Measurements from ENCODE around the gene SORCS2. TPM values are rescaled to one million over a fixed set of nuclear protein-coding genes. Genes with fewer than 3 reads are reported as not detected.

SORCS2 gene
- total RNA-seq, 1 donor from 2014 or later, result 3.1 TPM

DNA sequence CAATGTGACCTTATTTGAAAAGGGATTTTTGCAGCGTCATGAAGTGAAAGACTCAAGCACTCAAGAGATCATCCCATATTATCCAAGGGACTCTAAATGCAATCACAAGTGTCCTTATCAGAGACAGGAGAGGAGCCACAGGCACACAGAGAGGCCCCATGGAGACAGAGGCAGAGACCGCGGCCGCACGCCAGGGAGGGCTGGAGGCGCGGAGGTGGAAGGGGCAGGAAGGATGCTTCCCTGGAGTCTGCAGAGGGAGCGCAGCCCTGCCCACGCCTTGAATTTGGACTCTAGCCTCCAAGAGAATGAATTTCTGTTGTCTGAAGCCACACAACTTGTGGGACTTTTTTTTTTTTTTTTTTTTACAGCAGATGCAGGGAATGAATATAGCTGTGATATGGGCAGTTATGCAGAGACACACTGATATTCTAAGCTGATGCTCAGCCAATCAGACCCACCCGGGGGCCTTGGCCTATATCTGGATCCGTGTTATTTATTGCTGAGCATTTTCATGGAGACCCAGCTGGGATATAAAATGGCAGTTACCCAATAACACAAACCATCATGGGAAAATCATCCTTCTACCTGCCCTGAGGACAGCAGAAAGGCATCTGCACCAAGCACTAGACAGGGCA is 487.2 kb downstream of the SORCS2 start:
- Histone ChIP-seq H3K9ac (ENCODE audit: low read depth in 1 of 3, low read length in 3 of 3) (no peak overlapping the region), H3K36me3 (ENCODE audit: control insufficient read depth in 3 of 3, insufficient read depth in 3 of 3, low read length in 3 of 3) (peaks cover 0 to 3% (median 0%) of the 10 kb centered on the region in 3 donors), H3K4me1 (ENCODE audit: control insufficient read depth in 3 of 3, insufficient read depth in 3 of 3, low read length in 3 of 3) (no peaks in the 10 kb centered on the region), H3K4me3 (ENCODE audit: low read length in 3 of 3) (no peak overlapping the region), H3K27ac (ENCODE audit: low read depth, low read length) (no peak overlapping the region), H3K27me3 (ENCODE audit: control insufficient read depth in 3 of 3, insufficient read depth in 3 of 3, low read length in 3 of 3) (peaks cover 0 to 31% (median 6%) of the 10 kb centered on the region in 3 donors), H3K9me3 (ENCODE audit: control insufficient read depth in 3 of 3, low read length in 3 of 3) (peaks cover 0 to 2% (median 0%) of the 10 kb centered on the region in 3 donors)

- Histone ChIP-seq H3K4me1 (ENCODE audit: control insufficient read depth in 3 of 3, insufficient read depth in 3 of 3, low read length in 3 of 3) (no peaks in the 10 kb centered on the region), H3K27me3 (ENCODE audit: control insufficient read depth in 3 of 3, insufficient read depth in 3 of 3, low read length in 3 of 3) (peaks cover 0 to 30% (median 6%) of the 10 kb centered on the region in 3 donors), H3K9me3 (ENCODE audit: control insufficient read depth in 3 of 3, low read length in 3 of 3) (peaks cover 0 to 2% (median 0%) of the 10 kb centered on the region in 3 donors), H3K9ac (ENCODE audit: low read depth in 1 of 3, low read length in 3 of 3) (no peak overlapping the region), H3K36me3 (ENCODE audit: control insufficient read depth in 3 of 3, insufficient read depth in 3 of 3, low read length in 3 of 3) (peaks cover 0 to 3% (median 0%) of the 10 kb centered on the region in 3 donors), H3K27ac (ENCODE audit: low read depth, low read length) (no peak overlapping the region), H3K4me3 (ENCODE audit: low read length in 3 of 3) (no peak overlapping the region)
Observed at GRCh38 chr4:7680106-7680505, 487.8 kb downstream of the SORCS2 start.

DNA sequence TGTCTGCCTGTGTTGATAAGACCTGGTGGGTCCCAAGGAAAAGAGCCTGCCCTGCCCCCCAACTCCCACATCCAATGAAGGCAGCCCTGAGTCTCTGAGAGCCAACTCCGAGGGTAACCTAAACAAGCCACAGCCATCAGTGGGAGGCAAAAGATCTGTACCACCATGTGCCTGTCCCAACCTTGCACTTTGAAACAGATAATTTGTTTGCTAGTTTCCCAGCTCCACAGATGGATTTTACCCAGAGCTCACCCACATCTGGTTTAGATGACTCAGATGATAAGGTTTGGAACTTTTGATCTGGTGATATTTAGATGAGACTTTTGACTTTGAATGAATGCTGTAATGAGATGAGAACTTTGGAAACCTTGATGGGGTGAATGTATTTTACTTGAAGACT is 488.4 kb downstream of the SORCS2 start:
- Histone ChIP-seq H3K27me3 (ENCODE audit: control insufficient read depth in 3 of 3, insufficient read depth in 3 of 3, low read length in 3 of 3) (peaks cover 0 to 24% (median 6%) of the 10 kb centered on the region in 3 donors), H3K4me1 (ENCODE audit: control insufficient read depth in 3 of 3, insufficient read depth in 3 of 3, low read length in 3 of 3) (no peaks in the 10 kb centered on the region), H3K9ac (ENCODE audit: low read depth in 1 of 3, low read length in 3 of 3) (no peak overlapping the region), H3K27ac (ENCODE audit: low read depth, low read length) (no peak overlapping the region), H3K4me3 (ENCODE audit: low read length in 3 of 3) (no peak overlapping the region), H3K36me3 (ENCODE audit: control insufficient read depth in 3 of 3, insufficient read depth in 3 of 3, low read length in 3 of 3) (peaks cover 0 to 3% (median 0%) of the 10 kb centered on the region in 3 donors), H3K9me3 (ENCODE audit: control insufficient read depth in 3 of 3, low read length in 3 of 3) (peaks cover 0 to 2% (median 0%) of the 10 kb centered on the region in 3 donors)

DNA sequence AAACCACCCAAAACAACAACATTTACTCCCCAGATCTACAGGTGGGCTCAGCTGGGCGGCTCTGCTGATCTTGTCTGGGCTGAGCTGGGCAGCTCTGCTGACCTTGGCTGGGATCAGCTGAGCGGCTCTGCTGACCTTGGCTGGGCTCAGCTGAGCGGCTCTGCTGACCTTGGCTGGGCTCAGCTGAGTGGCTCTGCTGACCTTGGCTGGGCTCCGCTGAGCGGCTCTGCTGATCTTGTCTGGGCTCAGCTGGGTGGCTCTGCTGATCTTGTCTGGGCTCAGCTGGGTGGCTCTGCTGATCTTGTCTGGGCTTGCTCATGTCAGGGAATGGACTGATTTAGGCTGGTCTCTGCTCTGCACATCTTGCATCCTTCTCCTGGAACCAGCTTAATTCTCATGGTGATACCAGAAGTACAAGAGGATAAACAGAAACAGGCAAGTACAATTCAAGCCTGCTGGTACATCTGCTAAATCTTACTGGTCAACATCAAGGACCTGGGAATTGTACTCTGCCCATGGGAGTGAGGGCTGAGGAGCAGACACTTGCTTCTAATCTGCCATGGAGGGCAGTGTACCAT is 490.9 kb downstream of the SORCS2 start:
- peaks cover 0 to 15% (median 6%) of the 10 kb centered on the region in 3 donors for H3K27me3 ChIP-seq (ENCODE audit: control insufficient read depth in 3 of 3, insufficient read depth in 3 of 3, low read length in 3 of 3)
- H3K36me3 ChIP-seq (ENCODE audit: control insufficient read depth in 3 of 3, insufficient read depth in 3 of 3, low read length in 3 of 3), result peaks cover 0 to 3% (median 0%) of the 10 kb centered on the region in 3 donors
- H3K4me1 ChIP-seq (ENCODE audit: control insufficient read depth in 3 of 3, insufficient read depth in 3 of 3, low read length in 3 of 3), result no peaks in the 10 kb centered on the region
- H3K27ac ChIP-seq (ENCODE audit: low read depth, low read length), result no peak overlapping the region
- no peak overlapping the region for H3K9ac ChIP-seq (ENCODE audit: low read depth in 1 of 3, low read length in 3 of 3)
- H3K9me3 ChIP-seq (ENCODE audit: control insufficient read depth in 3 of 3, low read length in 3 of 3), result peaks cover 0 to 2% (median 0%) of the 10 kb centered on the region in 3 donors
- no peak overlapping the region for H3K4me3 ChIP-seq (ENCODE audit: low read length in 3 of 3)

- Histone ChIP-seq H3K9ac (ENCODE audit: low read depth in 1 of 3, low read length in 3 of 3) (no peak overlapping the region), H3K27me3 (ENCODE audit: control insufficient read depth in 3 of 3, insufficient read depth in 3 of 3, low read length in 3 of 3) (peaks cover 0 to 11% (median 9%) of the 10 kb centered on the region in 3 donors), H3K4me3 (ENCODE audit: low read length in 3 of 3) (no peak overlapping the region), H3K36me3 (ENCODE audit: control insufficient read depth in 3 of 3, insufficient read depth in 3 of 3, low read length in 3 of 3) (peaks cover 0 to 3% (median 0%) of the 10 kb centered on the region in 3 donors), H3K9me3 (ENCODE audit: control insufficient read depth in 3 of 3, low read length in 3 of 3) (peaks cover 0 to 2% (median 0%) of the 10 kb centered on the region in 3 donors), H3K4me1 (ENCODE audit: control insufficient read depth in 3 of 3, insufficient read depth in 3 of 3, low read length in 3 of 3) (no peaks in the 10 kb centered on the region), H3K27ac (ENCODE audit: low read depth, low read length) (no peak overlapping the region)
Observed at GRCh38 chr4:7684294-7684693, 492.0 kb downstream of the SORCS2 start.

DNA sequence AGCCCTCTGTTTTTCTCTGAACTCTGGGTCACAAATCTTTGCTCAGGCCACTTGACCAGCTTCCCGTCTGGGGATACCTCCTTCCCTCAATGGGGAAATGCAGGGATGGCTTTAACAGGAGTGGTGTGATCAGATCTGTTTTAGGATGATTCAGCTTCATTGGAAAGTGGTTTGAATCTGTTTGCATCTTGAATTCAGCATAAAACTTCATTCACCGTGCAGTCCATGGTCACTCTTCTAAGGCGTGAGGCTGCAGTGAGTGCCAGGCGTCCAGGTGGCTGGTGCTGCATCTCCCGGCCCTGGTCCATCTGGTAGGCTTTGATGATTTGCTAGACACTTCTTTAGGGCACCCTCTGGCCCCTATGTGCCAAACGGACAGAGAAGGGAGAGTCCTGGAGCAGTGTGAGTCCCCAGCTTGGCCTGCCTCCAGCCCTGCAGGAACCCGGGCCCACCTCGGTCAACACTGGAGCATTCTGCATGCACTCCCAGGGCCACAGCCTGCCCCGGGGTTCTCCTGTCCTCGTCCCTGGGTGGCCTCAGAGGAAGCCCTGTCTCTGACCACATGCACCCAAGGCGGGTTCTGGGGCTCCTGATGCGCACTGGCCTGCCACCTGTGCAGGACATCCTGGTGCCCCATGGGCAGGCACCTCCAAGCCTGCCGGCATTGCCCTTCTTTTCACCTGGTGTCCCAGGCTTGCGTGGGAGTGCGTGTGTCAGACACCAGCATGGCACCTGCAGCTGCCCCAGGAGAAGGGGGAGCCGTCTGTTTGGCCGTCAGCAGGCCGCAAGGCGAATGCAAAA is 493.9 kb downstream of the SORCS2 start:
- peaks cover 0 to 12% (median 7%) of the 10 kb centered on the region in 3 donors for H3K27me3 ChIP-seq (ENCODE audit: control insufficient read depth in 3 of 3, insufficient read depth in 3 of 3, low read length in 3 of 3)
- H3K27ac ChIP-seq (ENCODE audit: low read depth, low read length), result no peak overlapping the region

GRCh38 chr4:7687006-7687405 is 494.7 kb downstream of the SORCS2 start:
- Histone ChIP-seq H3K9ac (ENCODE audit: low read depth in 1 of 3, low read length in 3 of 3) (no peak overlapping the region), H3K4me3 (ENCODE audit: low read length in 3 of 3) (no peak overlapping the region), H3K27ac (ENCODE audit: low read depth, low read length) (no peak overlapping the region), H3K9me3 (ENCODE audit: control insufficient read depth in 3 of 3, low read length in 3 of 3) (peaks cover 0 to 2% (median 0%) of the 10 kb centered on the region in 3 donors), H3K36me3 (ENCODE audit: control insufficient read depth in 3 of 3, insufficient read depth in 3 of 3, low read length in 3 of 3) (peaks cover 0 to 3% (median 0%) of the 10 kb centered on the region in 3 donors), H3K4me1 (ENCODE audit: control insufficient read depth in 3 of 3, insufficient read depth in 3 of 3, low read length in 3 of 3) (no peaks in the 10 kb centered on the region), H3K27me3 (ENCODE audit: control insufficient read depth in 3 of 3, insufficient read depth in 3 of 3, low read length in 3 of 3) (peaks cover 0 to 12% (median 6%) of the 10 kb centered on the region in 3 donors)

More for the DNA sequence above, 493.9 kb downstream of the SORCS2 start:
- H3K9ac ChIP-seq (ENCODE audit: low read depth in 1 of 3, low read length in 3 of 3), result no peak overlapping the region
- peaks cover 0 to 3% (median 0%) of the 10 kb centered on the region in 3 donors for H3K36me3 ChIP-seq (ENCODE audit: control insufficient read depth in 3 of 3, insufficient read depth in 3 of 3, low read length in 3 of 3)
- H3K9me3 ChIP-seq (ENCODE audit: control insufficient read depth in 3 of 3, low read length in 3 of 3), result peaks cover 0 to 2% (median 0%) of the 10 kb centered on the region in 3 donors
- no peaks in the 10 kb centered on the region for H3K4me1 ChIP-seq (ENCODE audit: control insufficient read depth in 3 of 3, insufficient read depth in 3 of 3, low read length in 3 of 3)
- H3K4me3 ChIP-seq (ENCODE audit: low read length in 3 of 3), result no peak overlapping the region

DNA sequence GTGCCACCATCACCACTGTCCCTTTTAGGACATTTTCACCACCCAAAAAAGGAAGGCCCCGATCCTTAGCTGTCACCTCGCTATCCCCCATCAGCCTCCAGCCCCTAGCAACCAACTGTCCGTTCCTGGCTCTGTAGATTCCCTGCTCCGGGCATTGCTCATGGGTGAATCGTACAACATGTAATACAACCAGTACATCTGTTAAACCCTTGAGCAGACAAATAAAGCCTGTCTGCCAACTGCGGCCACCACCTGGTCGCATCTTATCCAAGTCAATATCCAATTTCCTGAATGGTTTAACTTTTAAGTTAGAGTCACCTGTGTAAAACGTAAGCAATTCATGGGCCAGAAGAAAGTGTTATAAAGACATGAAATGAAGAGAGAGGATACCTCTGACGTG is 495.5 kb downstream of the SORCS2 start:
- Histone ChIP-seq H3K9me3 (ENCODE audit: control insufficient read depth in 3 of 3, low read length in 3 of 3) (peaks cover 0 to 2% (median 0%) of the 10 kb centered on the region in 3 donors), H3K4me3 (ENCODE audit: low read length in 3 of 3) (no peak overlapping the region), H3K27me3 (ENCODE audit: control insufficient read depth in 3 of 3, insufficient read depth in 3 of 3, low read length in 3 of 3) (peaks cover 0 to 9% (median 6%) of the 10 kb centered on the region in 3 donors), H3K27ac (ENCODE audit: low read depth, low read length) (no peak overlapping the region), H3K4me1 (ENCODE audit: control insufficient read depth in 3 of 3, insufficient read depth in 3 of 3, low read length in 3 of 3) (no peaks in the 10 kb centered on the region), H3K36me3 (ENCODE audit: control insufficient read depth in 3 of 3, insufficient read depth in 3 of 3, low read length in 3 of 3) (peaks cover 0 to 3% (median 0%) of the 10 kb centered on the region in 3 donors), H3K9ac (ENCODE audit: low read depth in 1 of 3, low read length in 3 of 3) (no peak overlapping the region)

DNA sequence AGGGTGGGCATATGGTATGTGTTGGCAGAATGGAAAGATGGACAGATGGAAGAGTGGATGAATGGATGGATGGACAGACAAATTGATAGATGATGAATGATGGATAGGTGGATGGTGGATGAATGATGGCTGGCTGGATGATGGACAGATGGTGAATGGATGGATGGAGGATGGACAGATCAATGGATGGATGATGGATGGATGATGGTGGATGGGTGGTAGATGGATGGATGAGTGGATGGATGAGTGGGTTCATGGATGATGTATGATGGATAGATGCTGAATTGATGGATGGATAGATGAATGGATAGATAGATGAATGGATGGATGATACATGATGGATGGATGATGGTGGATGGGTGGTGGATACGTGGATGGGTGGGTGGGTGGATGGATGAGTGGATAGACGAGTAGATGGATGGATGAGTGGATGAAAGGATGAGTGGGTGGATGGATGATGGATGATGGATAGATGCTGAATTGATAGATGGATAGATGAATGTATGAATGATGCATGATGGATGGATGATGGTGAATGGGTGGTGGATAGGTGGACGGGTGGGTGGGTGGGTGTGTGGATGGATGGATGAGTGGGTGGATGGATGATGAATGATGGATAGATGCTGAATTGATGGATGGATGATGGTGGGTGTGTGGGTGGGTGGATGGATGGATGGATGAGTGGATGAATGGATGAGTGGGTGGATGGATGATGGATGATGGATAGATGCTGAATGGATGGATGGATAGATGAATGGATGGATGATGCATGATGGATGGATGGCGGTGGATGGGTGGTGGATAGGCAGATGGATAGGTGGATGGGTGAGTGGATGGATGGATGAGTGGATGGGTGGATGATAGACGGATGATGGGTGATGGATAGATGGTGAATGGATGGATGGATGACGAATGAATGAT is 497.7 kb downstream of the SORCS2 start:
- H3K27ac ChIP-seq (ENCODE audit: low read depth, low read length), result no peak overlapping the region
- no peaks in the 10 kb centered on the region for H3K4me1 ChIP-seq (ENCODE audit: control insufficient read depth in 3 of 3, insufficient read depth in 3 of 3, low read length in 3 of 3)
- H3K9me3 ChIP-seq (ENCODE audit: control insufficient read depth in 3 of 3, low read length in 3 of 3), result no peaks in the 10 kb centered on the region
- H3K9ac ChIP-seq (ENCODE audit: low read depth in 1 of 3, low read length in 3 of 3), result no peak overlapping the region
- peaks cover 0 to 9% (median 6%) of the 10 kb centered on the region in 3 donors for H3K27me3 ChIP-seq (ENCODE audit: control insufficient read depth in 3 of 3, insufficient read depth in 3 of 3, low read length in 3 of 3)
- no peak overlapping the region for H3K4me3 ChIP-seq (ENCODE audit: low read length in 3 of 3)
- H3K36me3 ChIP-seq (ENCODE audit: control insufficient read depth in 3 of 3, insufficient read depth in 3 of 3, low read length in 3 of 3), result no peaks in the 10 kb centered on the region

Data from skeletal muscle tissue (tissue), 4 donors.